Duodenal mucosa (tissue), 2 donors: ENCODE results near the gene PACSIN2.

ENCODE experiments used
- H3K27ac ChIP-seq: one replicate; pipeline ENCODE4 v1.7.0; 2013; ENCODE audit warnings: low read depth, low read length
- H3K27me3 ChIP-seq, 2 donors: one replicate each; pipeline ENCODE4 v1.7.0; 2013; ENCODE audit warnings: low read length in 2 of 2, control low read depth in 1 of 2; ENCODE audit not compliant: insufficient read depth in 2 of 2, control insufficient read depth in 1 of 2
- H3K36me3 ChIP-seq, 2 donors: one replicate each; pipeline ENCODE4 v1.7.0; 2013; ENCODE audit warnings: low read length in 2 of 2, control low read depth in 1 of 2; ENCODE audit not compliant: insufficient read depth in 2 of 2, control insufficient read depth in 1 of 2
- H3K4me1 ChIP-seq, 2 donors: one replicate each; pipeline ENCODE4 v1.7.0; 2013; ENCODE audit warnings: low read length in 2 of 2, control low read depth in 1 of 2; ENCODE audit not compliant: insufficient read depth in 2 of 2, control insufficient read depth in 1 of 2
- H3K4me3 ChIP-seq, 2 donors: one replicate each; pipeline ENCODE4 v1.7.0; 2013; ENCODE audit warnings: low read length in 2 of 2, low read depth in 1 of 2
- H3K9ac ChIP-seq, 2 donors: one replicate each; pipeline ENCODE4 v1.7.0; 2013; ENCODE audit warnings: low read length in 2 of 2, low read depth in 1 of 2
- H3K9me3 ChIP-seq, 2 donors: one replicate each; pipeline ENCODE4 v1.7.0; 2013; ENCODE audit warnings: low read length in 2 of 2, control low read depth in 1 of 2; ENCODE audit not compliant: control insufficient read depth in 1 of 2

Gene PACSIN2

GRCh38 chr22:42901790-42902508 is 113.0 kb downstream of the PACSIN2 start:
- Histone ChIP-seq H3K36me3 (peaks cover 9 to 20% of the 10 kb centered on the region in 2 donors), H3K4me3 (no peak overlapping the region), H3K4me1 (peaks cover 13 to 16% of the 10 kb centered on the region in 2 donors), H3K9me3 (no peaks in the 10 kb centered on the region), H3K9ac (no peak overlapping the region), H3K27ac (no peak overlapping the region), H3K27me3 (no peaks in the 10 kb centered on the region)

DNA sequence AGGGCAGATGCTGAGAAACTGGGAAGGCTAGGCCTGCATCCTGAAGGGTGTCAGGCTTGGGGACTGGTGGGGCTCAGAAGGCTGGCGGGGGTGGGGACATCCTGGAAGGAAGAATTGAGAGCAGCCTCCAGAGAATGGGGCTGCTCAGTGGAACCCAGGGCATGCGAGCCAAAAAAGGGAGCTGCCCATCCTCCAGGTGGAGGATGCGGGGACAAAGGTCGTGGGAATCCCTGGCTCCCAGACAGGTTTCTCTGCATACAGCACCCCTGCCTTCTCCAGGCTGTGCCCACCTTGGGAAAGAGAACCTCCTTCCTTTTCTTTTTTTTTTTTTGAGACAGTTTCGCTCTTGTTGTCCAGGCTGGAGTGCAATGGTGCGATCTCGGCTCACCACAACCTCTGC is 117.0 kb downstream of the PACSIN2 start:
- peaks cover 13 to 28% of the 10 kb centered on the region in 2 donors for H3K4me1 ChIP-seq
- H3K27me3 ChIP-seq, result no peaks in the 10 kb centered on the region
- peaks cover 4 to 26% of the 10 kb centered on the region in 2 donors for H3K36me3 ChIP-seq
- H3K9ac ChIP-seq, result no peak overlapping the region
- no peaks in the 10 kb centered on the region for H3K9me3 ChIP-seq
- no peak overlapping the region for H3K27ac ChIP-seq
- no peak overlapping the region for H3K4me3 ChIP-seq

- peaks cover 24 to 40% of the 10 kb centered on the region in 2 donors for H3K4me1 ChIP-seq
- no peaks in the 10 kb centered on the region for H3K9me3 ChIP-seq
- H3K4me3 ChIP-seq, result no peak overlapping the region
- H3K36me3 ChIP-seq, result peaks cover 5 to 28% of the 10 kb centered on the region in 2 donors
- H3K27ac ChIP-seq, result no peak overlapping the region
- H3K27me3 ChIP-seq, result no peaks in the 10 kb centered on the region
- no peak overlapping the region for H3K9ac ChIP-seq
Observed at GRCh38 chr22:42895541-42895981, 119.4 kb downstream of the PACSIN2 start.

DNA sequence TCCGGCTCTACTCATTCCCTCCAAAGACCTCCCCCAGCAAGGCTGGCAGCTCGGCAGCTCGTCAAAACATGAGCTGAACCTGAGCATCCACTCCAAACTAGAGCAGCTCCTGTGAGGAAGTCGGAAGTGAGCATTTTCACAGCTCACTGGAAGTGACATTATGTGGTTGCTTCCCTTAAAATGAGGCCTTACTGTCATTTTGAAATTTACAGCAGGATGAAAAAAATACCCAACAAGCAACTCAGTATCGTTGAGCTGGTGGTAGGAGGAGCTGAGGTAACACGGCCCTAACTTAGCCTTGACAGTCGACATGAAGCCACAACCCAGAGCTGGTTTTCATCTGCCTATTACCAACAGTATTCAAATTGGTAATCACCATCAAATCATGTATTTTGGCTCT is 119.9 kb downstream of the PACSIN2 start:
- no peak overlapping the region for H3K27ac ChIP-seq
- peak overlapping the region in 1 of 2 donors; percentile 0 for H3K9ac ChIP-seq
- H3K36me3 ChIP-seq, result peaks cover 5 to 31% of the 10 kb centered on the region in 2 donors
- peaks cover 24 to 40% of the 10 kb centered on the region in 2 donors for H3K4me1 ChIP-seq
- H3K27me3 ChIP-seq, result no peaks in the 10 kb centered on the region
- H3K9me3 ChIP-seq, result no peaks in the 10 kb centered on the region
- H3K4me3 ChIP-seq, result no peak overlapping the region

DNA sequence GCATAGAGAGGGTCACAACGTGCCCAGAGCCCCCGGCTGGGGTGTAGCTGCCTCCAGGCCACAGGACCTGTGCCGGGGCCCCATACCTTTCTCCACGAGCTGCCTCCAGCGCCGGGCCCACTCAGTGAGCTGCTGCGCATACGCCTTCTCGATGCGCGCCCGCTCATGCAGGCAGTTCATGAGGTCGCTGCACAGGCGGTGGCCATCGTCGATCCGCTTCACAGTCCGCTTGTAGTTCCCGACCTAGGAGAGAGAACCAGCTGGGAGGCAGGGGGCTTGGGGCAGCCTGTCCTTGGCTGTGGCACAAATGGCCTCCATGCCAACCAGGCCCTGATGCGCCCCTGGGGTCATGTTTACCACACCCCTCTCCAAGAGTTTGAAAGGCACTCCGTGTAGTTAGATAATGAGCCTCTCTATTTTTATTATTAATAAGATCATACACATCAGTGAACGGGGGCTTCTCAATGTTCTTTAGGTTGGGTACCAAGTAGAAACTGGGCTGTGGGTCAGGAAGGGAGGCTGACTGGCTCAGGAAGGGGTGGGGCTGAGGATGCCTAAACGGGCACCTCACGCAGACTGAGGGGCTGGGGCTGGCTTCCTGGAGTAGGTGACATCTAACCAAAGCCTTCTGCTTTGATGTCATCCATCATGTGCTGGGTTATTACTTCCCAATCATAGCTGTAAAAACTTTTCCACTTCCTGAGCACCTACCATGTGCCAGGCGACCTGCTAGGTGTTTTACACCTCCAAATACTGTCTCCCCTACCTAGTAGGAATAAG is 121.4 kb downstream of the PACSIN2 start:
- peaks cover 30 to 43% of the 10 kb centered on the region in 2 donors for H3K4me1 ChIP-seq
- no peak overlapping the region for H3K27ac ChIP-seq
- no peak overlapping the region for H3K4me3 ChIP-seq
- H3K27me3 ChIP-seq, result no peaks in the 10 kb centered on the region
- no peak overlapping the region for H3K9ac ChIP-seq
- no peaks in the 10 kb centered on the region for H3K9me3 ChIP-seq
- peaks cover 8 to 29% of the 10 kb centered on the region in 2 donors for H3K36me3 ChIP-seq

DNA sequence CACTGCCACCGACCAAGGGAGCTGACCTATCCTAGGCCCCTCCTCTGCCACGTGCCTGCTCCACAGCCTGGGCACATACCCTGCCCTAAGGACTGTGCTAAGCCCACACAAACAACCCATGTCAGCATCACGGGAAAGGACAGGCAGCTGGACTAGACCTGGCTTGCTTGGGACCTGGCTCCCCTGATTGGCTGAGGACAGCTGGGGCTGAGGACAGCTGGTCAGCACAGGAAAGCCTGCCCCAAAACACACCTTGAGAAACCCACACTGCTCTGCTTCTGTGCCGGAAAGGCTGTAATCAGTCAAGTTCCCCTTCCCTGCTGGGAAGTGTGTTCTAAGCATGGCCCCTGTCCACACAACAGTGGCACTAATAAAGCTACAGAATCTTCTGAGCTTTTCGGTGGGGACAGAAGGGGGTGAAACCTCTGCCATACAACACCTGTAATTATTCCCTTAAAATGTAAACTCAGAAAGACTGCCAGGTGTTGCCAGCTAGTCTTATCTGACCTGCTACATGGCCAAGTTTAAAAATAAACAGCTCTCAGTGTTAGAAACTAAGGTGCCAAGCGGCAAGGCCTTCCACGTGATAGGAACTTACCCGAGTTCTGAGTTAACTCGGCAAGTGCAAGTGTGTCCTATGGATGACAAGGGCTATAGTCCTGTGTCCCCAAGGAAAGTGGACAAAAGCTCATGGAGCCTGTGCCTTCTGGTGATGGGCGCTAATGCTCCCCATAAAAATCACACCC is 122.2 kb downstream of the PACSIN2 start:
- Histone ChIP-seq H3K9ac (no peak overlapping the region), H3K4me1 (peaks cover 38 to 51% of the 10 kb centered on the region in 2 donors), H3K9me3 (no peaks in the 10 kb centered on the region), H3K36me3 (peaks cover 11 to 33% of the 10 kb centered on the region in 2 donors), H3K27ac (peak overlapping the region; percentile 13), H3K4me3 (no peak overlapping the region), H3K27me3 (no peaks in the 10 kb centered on the region)

DNA sequence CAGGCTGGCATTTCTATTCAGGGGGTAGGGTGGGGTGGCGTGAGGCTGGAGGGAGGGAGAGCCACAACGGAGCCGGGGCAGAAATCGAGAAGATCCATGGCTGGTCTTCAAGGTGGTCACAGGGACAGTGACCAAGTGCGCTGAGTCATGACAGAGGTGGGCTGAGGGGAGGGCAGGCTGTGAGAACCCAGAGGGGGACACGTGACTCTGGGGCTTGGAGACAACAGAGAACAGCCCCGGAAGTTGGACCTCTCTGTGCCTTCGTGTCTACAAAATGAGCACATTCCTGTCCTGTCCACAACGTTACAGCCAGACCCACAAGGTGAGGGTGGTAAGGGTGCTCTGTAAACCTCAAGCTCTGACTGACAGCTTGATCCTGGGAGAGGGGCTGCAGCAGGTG is 122.8 kb downstream of the PACSIN2 start:
- H3K4me3 ChIP-seq, result no peak overlapping the region
- H3K36me3 ChIP-seq, result peaks cover 11 to 38% of the 10 kb centered on the region in 2 donors
- no peak overlapping the region for H3K9ac ChIP-seq
- H3K27me3 ChIP-seq, result no peaks in the 10 kb centered on the region
- peak overlapping the region; percentile 13 for H3K27ac ChIP-seq
- H3K4me1 ChIP-seq, result peaks cover 43 to 57% of the 10 kb centered on the region in 2 donors
- H3K9me3 ChIP-seq, result no peaks in the 10 kb centered on the region

DNA sequence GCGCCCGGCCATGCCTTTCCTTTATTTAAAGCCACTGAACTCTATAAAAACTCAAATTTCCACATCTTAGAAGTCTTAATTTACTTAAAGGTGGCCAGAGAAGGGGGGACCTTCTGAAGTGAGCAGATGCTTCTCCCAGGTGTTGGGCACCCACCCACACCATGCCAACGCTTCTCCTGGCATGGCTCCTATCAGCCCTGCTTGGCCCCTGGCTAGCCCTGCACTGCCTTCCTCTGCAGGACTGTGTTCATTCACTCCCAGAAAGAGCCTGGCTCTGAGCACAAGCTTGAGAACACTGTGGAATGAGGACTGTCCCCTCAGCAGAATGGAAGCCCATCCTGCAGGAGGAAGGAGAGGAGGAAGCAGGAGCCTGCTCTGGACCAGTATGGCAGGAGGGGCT is 123.3 kb downstream of the PACSIN2 start:
- Histone ChIP-seq H3K9me3 (no peaks in the 10 kb centered on the region), H3K27ac (peak overlapping the region; percentile 13), H3K27me3 (no peaks in the 10 kb centered on the region), H3K9ac (no peak overlapping the region), H3K36me3 (peaks cover 11 to 40% of the 10 kb centered on the region in 2 donors), H3K4me1 (peaks cover 44 to 60% of the 10 kb centered on the region in 2 donors), H3K4me3 (no peak overlapping the region)

DNA sequence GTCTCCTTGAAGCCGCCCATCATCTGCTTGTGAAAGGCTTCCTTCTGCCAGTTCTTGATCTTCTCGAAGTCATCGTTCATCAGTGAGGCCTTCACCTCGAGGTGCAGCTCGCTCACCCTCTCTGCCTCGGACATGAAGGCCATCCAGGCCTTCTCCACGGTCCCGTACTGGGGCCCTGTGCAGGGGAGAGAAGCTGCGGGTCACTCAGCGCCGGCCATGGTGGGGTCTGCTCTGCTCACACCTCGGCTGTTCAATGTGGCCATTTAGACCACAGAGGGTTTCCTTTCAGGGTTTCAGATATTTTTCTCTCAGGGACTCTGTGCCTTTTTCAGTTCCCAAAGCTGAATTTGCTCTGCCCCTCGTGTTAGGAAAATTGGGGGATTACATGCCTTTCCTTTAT is 123.9 kb downstream of the PACSIN2 start:
- peaks cover 11 to 45% of the 10 kb centered on the region in 2 donors for H3K36me3 ChIP-seq
- H3K27ac ChIP-seq, result no peak overlapping the region

More for the DNA sequence above, 123.9 kb downstream of the PACSIN2 start:
- no peak overlapping the region for H3K9ac ChIP-seq
- H3K27me3 ChIP-seq, result no peaks in the 10 kb centered on the region
- H3K9me3 ChIP-seq, result no peaks in the 10 kb centered on the region
- no peak overlapping the region for H3K4me3 ChIP-seq
- peaks cover 43 to 57% of the 10 kb centered on the region in 2 donors for H3K4me1 ChIP-seq
